Raji (cell line): Measurements from ENCODE around the gene WDR44.

Experiments used
- POLR2A ChIP-seq: IDR thresholded peaks from 2 replicates; pipeline ENCODE4 v1.6.1; 2011; ENCODE audit warnings: low read depth, low read length, control low read depth; ENCODE audit not compliant: insufficient read depth

Gene WDR44

DNA sequence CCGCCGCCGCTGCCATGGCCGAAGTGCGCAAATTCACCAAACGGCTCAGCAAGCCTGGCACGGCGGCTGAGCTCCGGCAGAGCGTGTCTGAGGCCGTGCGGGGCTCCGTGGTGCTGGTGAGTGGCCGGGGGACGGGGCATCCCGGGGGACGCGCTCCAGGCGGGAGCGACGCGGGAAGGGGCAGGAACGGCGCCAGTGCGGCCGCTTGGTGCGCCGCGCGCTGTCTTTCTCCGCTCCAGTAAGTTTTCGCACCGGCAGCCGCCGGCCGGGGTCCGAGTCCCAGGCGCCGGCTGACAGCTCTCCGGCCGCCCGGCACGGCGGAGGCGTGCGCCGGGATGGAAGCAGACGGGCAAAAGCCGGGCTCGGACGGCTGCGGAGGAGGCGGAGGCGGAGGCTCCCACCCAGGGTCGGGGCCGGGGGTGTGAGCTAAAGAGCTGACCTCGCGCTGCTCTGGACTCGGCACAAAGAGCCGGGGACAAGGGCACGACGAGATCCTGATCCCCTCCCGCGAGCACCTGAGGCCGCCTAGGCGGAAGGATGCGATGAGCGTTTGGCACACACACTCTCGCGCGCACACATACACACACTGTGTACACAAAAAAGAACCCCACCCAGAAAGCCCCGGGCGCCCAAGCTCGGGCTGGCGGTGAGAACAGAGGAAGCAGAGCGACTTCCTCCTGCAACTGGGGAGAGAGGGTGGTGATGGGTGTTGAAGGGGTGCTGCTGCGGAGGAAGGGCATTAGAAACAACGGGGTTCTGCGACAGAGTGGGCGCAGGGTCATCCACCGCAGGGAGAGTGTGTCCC is 150.3 kb downstream of the WDR44 start:
- peak; percentile 71 for TF ChIP-seq POLR2A

DNA sequence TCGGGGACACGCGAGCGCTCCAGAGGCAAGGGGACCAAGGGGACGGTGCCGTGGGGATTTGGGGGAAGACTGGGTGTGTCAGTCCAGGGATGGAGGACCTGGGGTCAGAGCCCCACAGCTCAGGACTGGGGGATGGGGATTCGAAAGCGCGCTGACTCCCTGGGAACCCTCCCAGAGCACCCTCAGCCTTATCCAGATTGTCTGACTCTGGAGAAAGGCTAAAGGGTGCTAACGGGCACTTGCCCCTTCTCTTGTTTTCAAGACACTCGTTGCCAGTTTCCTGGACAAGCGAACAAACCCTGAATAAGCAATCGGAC is 150.8 kb downstream of the WDR44 start:
- no peak for TF ChIP-seq POLR2A

DNA sequence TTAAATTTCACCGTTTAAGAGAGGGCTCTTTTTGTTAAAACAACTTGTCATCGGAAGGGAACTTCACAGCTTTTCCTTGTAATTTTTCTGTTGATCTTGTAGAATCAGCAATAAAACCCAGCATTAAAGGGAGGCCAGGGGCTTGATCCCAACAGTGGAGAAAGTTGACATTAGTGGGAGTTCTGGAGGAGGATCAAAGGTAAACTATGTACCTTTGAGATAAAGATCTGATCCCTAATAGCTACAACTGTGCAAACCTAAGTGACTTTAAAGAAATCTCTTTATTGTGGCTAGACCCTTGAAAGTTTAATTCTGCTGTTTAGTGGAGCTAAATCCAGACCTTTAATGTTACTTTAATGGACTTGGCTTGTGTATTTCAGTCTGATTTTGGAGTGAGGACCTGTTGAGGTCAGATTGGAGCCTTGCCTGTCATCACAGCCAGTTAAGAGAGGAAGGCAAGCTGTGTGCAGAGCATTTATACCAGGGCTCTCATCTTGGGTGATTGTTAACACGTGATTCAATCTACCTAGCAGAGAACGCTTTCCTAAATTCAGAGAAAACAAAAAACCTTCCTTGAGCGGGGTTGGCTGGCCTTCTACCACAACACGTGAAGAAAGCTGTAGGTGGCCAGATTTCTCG is 151.4 kb downstream of the WDR44 start:
- TF ChIP-seq POLR2A, result peak; percentile 55; the same call in 1 of the 2 replicates

DNA sequence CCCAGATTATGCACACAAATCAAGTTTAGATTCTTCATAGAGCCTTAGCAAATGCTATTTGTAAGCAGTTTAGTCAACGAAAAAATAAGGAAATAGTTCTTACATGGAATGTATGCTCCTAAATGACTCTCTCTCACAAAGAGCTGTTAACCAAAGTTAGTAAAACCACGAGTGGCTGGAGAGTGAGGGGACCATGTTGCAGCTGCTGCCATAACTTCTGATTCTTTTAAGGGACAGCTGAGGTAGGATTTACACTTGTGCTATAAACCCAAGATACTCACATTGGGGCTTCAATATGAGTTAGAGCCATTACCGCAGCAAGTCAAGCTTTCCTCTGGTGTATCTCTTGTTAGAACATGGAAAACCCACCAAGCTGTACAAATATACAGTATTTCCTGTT is 152.4 kb downstream of the WDR44 start:
- no peak for TF ChIP-seq POLR2A

DNA sequence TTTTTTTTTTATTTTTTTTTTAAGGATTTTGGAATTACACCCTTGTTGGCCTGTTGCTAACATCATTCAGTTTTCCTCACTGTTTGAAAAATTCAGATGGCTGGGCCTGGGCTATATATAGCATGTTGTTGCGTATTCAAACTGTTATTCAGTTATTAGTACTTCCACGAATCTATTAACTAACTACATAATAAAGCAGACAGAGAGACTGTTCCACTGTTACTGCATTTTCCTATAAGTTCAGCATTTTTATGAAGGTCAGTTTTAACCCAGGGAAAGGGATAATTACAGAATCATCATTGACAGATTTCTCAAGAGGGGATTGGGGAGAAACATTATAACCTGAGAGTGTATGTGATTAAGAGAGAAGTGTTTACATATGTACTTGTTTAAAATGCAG is 152.8 kb downstream of the WDR44 start:
- no peak for TF ChIP-seq POLR2A

DNA sequence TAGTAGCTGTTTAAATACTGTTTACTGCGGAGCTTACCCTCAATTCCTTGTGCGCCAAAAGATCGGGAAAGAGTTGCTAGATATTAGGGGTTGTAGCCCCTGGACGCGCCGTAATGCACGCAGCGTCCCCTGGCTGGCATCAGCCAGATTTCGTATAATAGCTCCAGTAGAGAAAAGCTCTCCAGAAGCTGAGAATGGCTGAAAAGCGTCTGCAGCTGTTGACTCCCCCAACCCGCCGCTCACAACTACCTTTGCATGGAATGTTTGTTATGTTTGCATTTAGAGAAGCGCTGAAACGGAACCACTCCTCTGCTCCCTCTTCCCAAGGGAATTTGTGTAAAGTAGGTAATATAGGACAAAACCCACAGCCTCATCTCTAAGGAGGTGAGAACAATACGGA is 153.4 kb downstream of the WDR44 start:
- no peak for TF ChIP-seq POLR2A
